H1 (cell line): ENCODE results near the gene TWNK. TPM values are rescaled to one million over a fixed set of nuclear protein-coding genes. Genes with fewer than 3 reads are reported as not detected.
A peak's percentile ranks its signal among the peaks of the same experiment; 100 is the strongest.

Source experiments
- CTCF ChIA-PET: fragments of 300-600 bp; sonication (Branson Sonifier 250); formaldehyde crosslinking; loops from one replicate; lab custom pipeline; 2021; ENCODE audit not compliant: partially characterized antibody; lab: Charles Lee
- POLR2A ChIA-PET: fragments of 300-600 bp; sonication (Branson Sonifier 250); formaldehyde crosslinking; loops from one replicate; lab custom pipeline; 2021; ENCODE audit warnings: inconsistent platforms; ENCODE audit not compliant: partially characterized antibody; lab: Charles Lee
- DNase-seq, 2 experiments: peaks; one replicate each; pipeline versions ENCODE4 v3.0.0 to v3.0.0-alpha.2; 2010 to 2022; ENCODE audit warnings: low spot score in 2 of 2, low read depth in 1 of 2, mixed read lengths in 1 of 2
- FAIRE-seq: peaks from 2 replicates; lab custom pipeline; 2011; peaks lifted over from hg19 to GRCh38; lab: Jason Lieb, UNC
- H2AFZ ChIP-seq: 2 replicates; pipeline ENCODE4 v1.8.1; 2012; ENCODE audit warnings: low read length, inconsistent platforms
- H2AK5ac ChIP-seq: 2 replicates; pipeline ENCODE4 v1.6.1; 2013; ENCODE audit warnings: low read depth, low read length
- H2BK120ac ChIP-seq: replicated peaks from 2 replicates; pipeline ENCODE3; 2013; ENCODE audit warnings: low read depth, low read length, inconsistent platforms
- H2BK12ac ChIP-seq: 2 replicates; pipeline ENCODE4 v1.6.1; 2013; ENCODE audit warnings: low read depth, low read length
- H2BK15ac ChIP-seq: 2 replicates; pipeline ENCODE4 v1.6.1; 2013; ENCODE audit warnings: low read length
- H2BK20ac ChIP-seq: 2 replicates; pipeline ENCODE4 v1.6.1; 2013; ENCODE audit warnings: low read length
- H2BK5ac ChIP-seq: 2 replicates; pipeline ENCODE4 v1.6.1; 2013; ENCODE audit warnings: low read depth, low read length
- H3K14ac ChIP-seq: 2 replicates; pipeline ENCODE4 v1.6.1; 2013; ENCODE audit warnings: inconsistent platforms; ENCODE audit not compliant: insufficient read length
- H3K18ac ChIP-seq: 2 replicates; pipeline ENCODE4 v1.6.1; 2013; ENCODE audit warnings: low read length; ENCODE audit errors: extremely low read depth
- H3K23ac ChIP-seq: 2 replicates; pipeline ENCODE4 v1.6.1; 2013; ENCODE audit warnings: inconsistent platforms; ENCODE audit not compliant: insufficient read length
- H3K23me2 ChIP-seq: 2 replicates; pipeline ENCODE4 v1.6.1; 2013; ENCODE audit warnings: low read depth, low read length
- H3K27ac ChIP-seq: 2 replicates; pipeline ENCODE4 v1.6.1; 2011; ENCODE audit warnings: low read depth, low read length, inconsistent platforms
- H3K27me3 ChIP-seq, 4 experiments: replicated peaks in 1 of 4; 1 replicate in 1 of 4; 2 replicates in 3 of 4; pipeline versions ENCODE4 v1.6.1 to v1.8.1; 2011 to 2013; ENCODE audit warnings: low read length in 3 of 4, mild to moderate bottlenecking in 3 of 4, inconsistent platforms in 2 of 4, mixed read lengths in 2 of 4, moderate library complexity in 1 of 4; ENCODE audit not compliant: control insufficient read depth in 3 of 4, insufficient read depth in 3 of 4; ENCODE audit errors: extremely low read depth in 1 of 4
- H3K36me3 ChIP-seq, 4 experiments: 2 replicates each; pipeline versions ENCODE4 v1.6.1 to v1.8.1; 2011 to 2013; ENCODE audit warnings: mild to moderate bottlenecking in 4 of 4, low read length in 3 of 4, moderate library complexity in 2 of 4, control low read depth in 1 of 4, inconsistent platforms in 1 of 4; ENCODE audit not compliant: insufficient read depth in 4 of 4, control insufficient read depth in 2 of 4
- H3K4ac ChIP-seq: replicated peaks from 2 replicates; pipeline ENCODE3; 2013; ENCODE audit warnings: low read length, low read depth, mixed read lengths, inconsistent platforms; ENCODE audit not compliant: insufficient read length
- H3K4me1 ChIP-seq, 4 experiments: replicated peaks in 1 of 4; 1 replicate in 1 of 4; 2 replicates in 3 of 4; pipeline versions ENCODE4 v1.6.1 to v1.8.1; 2011 to 2013; ENCODE audit warnings: low read length in 3 of 4, inconsistent platforms in 2 of 4, mixed read lengths in 1 of 4; ENCODE audit not compliant: insufficient read depth in 4 of 4, control insufficient read depth in 3 of 4
- H3K4me2 ChIP-seq, 2 experiments: 2 replicates each; pipeline versions ENCODE4 v1.6.1 to v1.8.1; 2011 to 2013; ENCODE audit warnings: low read depth in 2 of 2, low read length in 2 of 2, control low read depth in 1 of 2, inconsistent platforms in 1 of 2, mild to moderate bottlenecking in 1 of 2; ENCODE audit not compliant: insufficient read depth in 1 of 2
- H3K4me3 ChIP-seq, 4 experiments: fragments of 200-600, 300-600 bp in 1 of 4; sonication (generic), shearing (Covaris generic), sonication (Bioruptor Twin) in 1 of 4; 2 replicates each; pipeline versions ENCODE4 v1.5.1 to v1.8.1; 2011 to 2016; ENCODE audit warnings: low read length in 4 of 4, low read depth in 3 of 4, control low read depth in 2 of 4, inconsistent platforms in 2 of 4, mild to moderate bottlenecking in 2 of 4, mixed read lengths in 1 of 4, moderate library complexity in 1 of 4; ENCODE audit not compliant: insufficient read depth in 2 of 4; ENCODE audit errors: extremely low read depth in 1 of 4
- H3K56ac ChIP-seq: replicated peaks from 2 replicates; pipeline ENCODE3; 2013; ENCODE audit warnings: low read depth, mild to moderate bottlenecking, mixed read lengths, low read length, inconsistent platforms; ENCODE audit not compliant: insufficient read length
- H3K79me1 ChIP-seq: 2 replicates; pipeline ENCODE4 v1.6.1; 2013; ENCODE audit warnings: low read depth, low read length, control low read depth
- H3K79me2 ChIP-seq, 2 experiments: 2 replicates each; pipeline versions ENCODE4 v1.6.1 to v1.8.1; 2012 to 2013; ENCODE audit warnings: low read length in 2 of 2, mild to moderate bottlenecking in 2 of 2, inconsistent platforms in 1 of 2; ENCODE audit not compliant: insufficient read depth in 2 of 2, control insufficient read depth in 1 of 2
- H3K9ac ChIP-seq, 4 experiments: replicated peaks in 1 of 4; 1 replicate in 1 of 4; 2 replicates in 3 of 4; pipeline versions ENCODE4 v1.6.1 to v1.8.1; 2011 to 2013; ENCODE audit warnings: low read depth in 3 of 4, low read length in 3 of 4, control low read depth in 2 of 4, mild to moderate bottlenecking in 2 of 4, moderate library complexity in 2 of 4, inconsistent platforms in 1 of 4; ENCODE audit errors: extremely low read depth in 1 of 4
- H3K9me3 ChIP-seq, 2 experiments: 2 replicates each; pipeline versions ENCODE4 v1.6.1 to v1.8.1; 2012 to 2013; ENCODE audit warnings: mild to moderate bottlenecking in 2 of 2, moderate library complexity in 2 of 2, control low read depth in 1 of 2, inconsistent platforms in 1 of 2, low read depth in 1 of 2, low read length in 1 of 2, mixed read lengths in 1 of 2; ENCODE audit not compliant: insufficient read depth in 2 of 2
- H4K20me1 ChIP-seq, 2 experiments: replicated peaks in 1 of 2; 2 replicates each; pipeline versions ENCODE3 to v1.8.1; 2011 to 2013; ENCODE audit warnings: inconsistent platforms in 2 of 2, low read length in 2 of 2, mild to moderate bottlenecking in 1 of 2; ENCODE audit not compliant: insufficient read depth in 2 of 2, control insufficient read depth in 1 of 2
- H4K5ac ChIP-seq: 2 replicates; pipeline ENCODE4 v1.6.1; 2013; ENCODE audit warnings: low read length, low read depth, mixed read lengths, inconsistent platforms; ENCODE audit not compliant: insufficient read length
- H4K8ac ChIP-seq: 2 replicates; pipeline ENCODE4 v1.8.0; 2013; ENCODE audit warnings: mild to moderate bottlenecking, moderate library complexity, low read length, inconsistent platforms; ENCODE audit not compliant: insufficient read depth; ENCODE audit errors: extremely low read depth
- H4K91ac ChIP-seq: replicated peaks from 2 replicates; pipeline ENCODE3; 2013; ENCODE audit warnings: low read length, mixed read lengths, inconsistent platforms; ENCODE audit not compliant: insufficient read length
- CBX8 ChIP-seq: fragments of 300-800, 300-1000 bp; sonication (generic); IDR thresholded peaks from 2 replicates; pipeline ENCODE4 v1.7.1; 2016; ENCODE audit warnings: low read depth, low read length, borderline replicate concordance
- HDAC6 ChIP-seq: IDR thresholded peaks from one replicate; pipeline ENCODE4 v1.7.1; 2012; ENCODE audit warnings: low read depth, mild to moderate bottlenecking, inconsistent platforms, low read length, moderate library complexity
- JUN ChIP-seq: IDR thresholded peaks from 2 replicates; pipeline ENCODE4 v1.6.1; 2011; ENCODE audit warnings: low read depth, mild to moderate bottlenecking, improper control_type of control experiment, low read length
- JUND ChIP-seq: IDR thresholded peaks from 2 replicates; pipeline ENCODE4 v1.6.1; 2011; ENCODE audit warnings: mild to moderate bottlenecking, improper control_type of control experiment, low read length
- MAFK ChIP-seq: IDR thresholded peaks from 2 replicates; pipeline ENCODE4 v1.6.1; 2012; ENCODE audit warnings: low read depth, mild to moderate bottlenecking, improper control_type of control experiment, low read length
- NANOG ChIP-seq: IDR thresholded peaks from 2 replicates; pipeline ENCODE4 v1.6.1; 2011; ENCODE audit warnings: low read length, low read depth, mild to moderate bottlenecking, inconsistent platforms; ENCODE audit not compliant: insufficient read depth, poor library complexity, severe bottlenecking
- SIN3A ChIP-seq, 2 experiments: IDR thresholded peaks in 1 of 2; conservative IDR thresholded peaks in 1 of 2; 2 replicates each; pipeline ENCODE4 v1.6.1; 2011 to 2012; ENCODE audit warnings: low read length in 2 of 2, improper control_type of control experiment in 1 of 2, low read depth in 1 of 2, mild to moderate bottlenecking in 1 of 2
- SIX5 ChIP-seq: IDR thresholded peaks from 2 replicates; pipeline ENCODE4 v1.6.1; 2011; ENCODE audit warnings: mild to moderate bottlenecking, low read depth, low read length
- YY1 ChIP-seq: IDR thresholded peaks from 2 replicates; pipeline ENCODE4 v1.6.1; 2011; ENCODE audit warnings: low read depth, mild to moderate bottlenecking, low read length
- WGBS, 2 experiments: shearing (Covaris generic) in 1 of 2; methylation state at CpG; one replicate each; pipeline versions ENCODE4 v1.1.6 to v1.1.7; 2013 to 2015; ENCODE audit warnings: low lambda C conversion rate in 2 of 2, mixed read lengths in 2 of 2, inconsistent platforms in 1 of 2, low coverage in 1 of 2, missing lambda C conversion rate in 1 of 2; ENCODE audit not compliant: insufficient replicate concordance in 2 of 2, insufficient coverage in 1 of 2, insufficient read length in 1 of 2; ENCODE audit errors: extremely low coverage in 1 of 2, missing lambda C conversion rate in 1 of 2; 5-methylcytosine and 5-hydroxymethylcytosine counted together
- polyA plus RNA-seq, 7 experiments: library from polyadenylated mRNA; depleted of rRNA in 3 of 7; stranded (reverse) in 5 of 7; unstranded in 2 of 7; fragments of >200 nt in 5 of 7; fragments of 200-250 nt in 2 of 7; gene quantifications; 1 replicate in 5 of 7; 2 replicates in 1 of 7; 4 replicates in 1 of 7; pipeline versions ENCODE4 v1.2.1 to v1.2.3, GENCODE V29; 2011 to 2013; ENCODE audit warnings: missing spikeins in 2 of 7, mixed read lengths in 2 of 7
- total RNA-seq: library from RNA; stranded (reverse); fragmentation: NEBNext Ultra II Directional; extraction: Animal tissue kit (Norgen Biotek cat#: 25700); gene quantifications from 2 replicates; pipeline ENCODE4 v1.2.1, GENCODE V29; 2021
- TF ChIP-seq, protein P1 (sequence below), 3 experiments: IDR thresholded peaks; 1 replicate in 2 of 3; 2 replicates in 1 of 3; pipeline versions ENCODE4 v1.5.1 to v1.6.1; 2011; ENCODE audit warnings: low read length in 3 of 3, mild to moderate bottlenecking in 3 of 3, inconsistent platforms in 2 of 3, low read depth in 1 of 3, moderate library complexity in 1 of 3; ENCODE audit not compliant: insufficient read depth in 1 of 3; ENCODE audit errors: control extremely low read depth in 1 of 3

Gene TWNK
- total and polyA plus RNA-seq, 2 of the 8 experiments (the other 6 are each of a cell fraction or from before 2014, with no cell fraction given) = 15.4 to 32.5 TPM

DNA sequence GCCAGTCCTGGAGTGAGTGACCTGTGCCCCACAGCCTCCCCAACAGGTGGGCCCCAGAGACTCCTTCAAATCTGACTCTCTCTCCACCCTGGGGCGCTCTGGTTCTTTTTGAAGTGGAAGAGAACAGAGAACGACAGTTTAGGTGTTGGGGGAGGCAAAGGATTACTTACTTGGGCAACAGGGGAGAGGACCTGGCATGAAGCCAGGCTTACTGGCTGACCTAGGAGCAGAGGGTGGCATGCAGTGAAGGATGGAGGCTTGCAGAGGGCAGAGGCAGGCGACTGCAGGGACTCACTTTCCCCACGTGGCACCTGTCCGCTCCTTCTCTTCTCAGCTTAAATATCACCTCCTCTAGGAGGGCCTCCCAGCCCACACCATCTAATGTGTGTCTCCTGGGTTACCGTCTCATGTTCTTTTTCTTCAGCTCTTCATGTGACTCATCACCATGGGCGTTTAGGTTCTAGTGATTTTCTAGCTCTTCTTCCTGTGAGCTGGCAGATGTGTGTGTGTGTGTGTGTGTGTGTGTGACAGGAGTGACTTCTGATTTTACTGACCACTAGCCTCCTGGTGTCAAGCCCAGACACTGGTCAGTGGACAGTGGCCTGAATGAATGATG is 27.7 kb downstream of the TWNK start:
- no peak overlapping the region for H3K27ac ChIP-seq
- H3K14ac ChIP-seq = no peak overlapping the region
- POLR2A ChIA-PET = interaction anchor here (1.0 to 6.5 kb wide), 7 partner anchors 11 to 81 kb away, joined by 3 to 81 read pairs (median 7); partner anchors contain the start of genes LZTS2, MRPL43 and TWNK
- no peak overlapping the region for H2BK20ac ChIP-seq
- FAIRE-seq (no peak), DNase-seq (no peak)
- peak overlapping the region; percentile 75; the same call in 1 of the 2 replicates for H2BK12ac ChIP-seq
- H4K20me1 ChIP-seq = no peaks in the 10 kb centered on the region
- H3K18ac ChIP-seq = no peak overlapping the region
- CTCF ChIA-PET = interaction anchor here (0.5 to 7.2 kb wide), 59 partner anchors 12 to 1692 kb away, joined by 3 to 464 read pairs (median 5); partner anchors contain the start of genes KAZALD1, LZTS2, MRPL43 and PDZD7
- H3K23ac ChIP-seq = no peak overlapping the region
- H2AFZ ChIP-seq = no peak overlapping the region
- no peak overlapping the region for H3K56ac ChIP-seq
- no peaks in the 10 kb centered on the region for H3K9me3 ChIP-seq
- H4K5ac ChIP-seq = no peak overlapping the region
- no peaks in the 10 kb centered on the region for H3K79me2 ChIP-seq
- H3K9ac ChIP-seq = no peak overlapping the region
- no peak overlapping the region for H4K91ac ChIP-seq
- H2BK15ac ChIP-seq = no peak overlapping the region
- peaks cover 14 to 40% (median 31%) of the 10 kb centered on the region in 4 experiments for H3K27me3 ChIP-seq
- peaks cover 0 to 18% (median 11%) of the 10 kb centered on the region in 4 experiments; a peak in 5 of 7 replicates for H3K4me1 ChIP-seq
- no peak overlapping the region for H3K4me2 ChIP-seq
- H3K23me2 ChIP-seq = peaks cover 11% of the 10 kb centered on the region; the same call in 1 of the 2 replicates
- no peak overlapping the region; the same call in 1 of the 2 replicates for H4K8ac ChIP-seq
- no peak overlapping the region for H2BK5ac ChIP-seq
- H2AK5ac ChIP-seq = no peak overlapping the region
- 46% methylated on average over 7 of the region's 7 CpGs; no CpG with 5 or more reads in 1 of the 2 experiments for WGBS, 2 experiments
- no peaks in the 10 kb centered on the region for H3K36me3 ChIP-seq
- H3K79me1 ChIP-seq = no peaks in the 10 kb centered on the region
- H3K4ac ChIP-seq = no peak overlapping the region
- no peak overlapping the region for H3K4me3 ChIP-seq
- no peak overlapping the region for H2BK120ac ChIP-seq
- TF ChIP-seq HDAC6 = no peak
- no peak for TF ChIP-seq SIN3A (conservative IDR thresholded peaks at IDR 0.05 in 1 of 2, IDR thresholded peaks at IDR 0.05 in 1 of 2; ENCODE audit: low read depth in 1 of 2, low read length in 2 of 2)
- no peak for TF ChIP-seq NANOG
- no peak for TF ChIP-seq YY1
- TF ChIP-seq CBX8 = no peak
- no peak for TF ChIP-seq MAFK
- no peak for TF ChIP-seq JUND
- TF ChIP-seq, protein P1, sequence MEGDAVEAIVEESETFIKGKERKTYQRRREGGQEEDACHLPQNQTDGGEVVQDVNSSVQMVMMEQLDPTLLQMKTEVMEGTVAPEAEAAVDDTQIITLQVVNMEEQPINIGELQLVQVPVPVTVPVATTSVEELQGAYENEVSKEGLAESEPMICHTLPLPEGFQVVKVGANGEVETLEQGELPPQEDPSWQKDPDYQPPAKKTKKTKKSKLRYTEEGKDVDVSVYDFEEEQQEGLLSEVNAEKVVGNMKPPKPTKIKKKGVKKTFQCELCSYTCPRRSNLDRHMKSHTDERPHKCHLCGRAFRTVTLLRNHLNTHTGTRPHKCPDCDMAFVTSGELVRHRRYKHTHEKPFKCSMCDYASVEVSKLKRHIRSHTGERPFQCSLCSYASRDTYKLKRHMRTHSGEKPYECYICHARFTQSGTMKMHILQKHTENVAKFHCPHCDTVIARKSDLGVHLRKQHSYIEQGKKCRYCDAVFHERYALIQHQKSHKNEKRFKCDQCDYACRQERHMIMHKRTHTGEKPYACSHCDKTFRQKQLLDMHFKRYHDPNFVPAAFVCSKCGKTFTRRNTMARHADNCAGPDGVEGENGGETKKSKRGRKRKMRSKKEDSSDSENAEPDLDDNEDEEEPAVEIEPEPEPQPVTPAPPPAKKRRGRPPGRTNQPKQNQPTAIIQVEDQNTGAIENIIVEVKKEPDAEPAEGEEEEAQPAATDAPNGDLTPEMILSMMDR (IDR thresholded peaks at IDR 0.05; ENCODE audit: control extremely low read depth in 1 of 3, insufficient read depth in 1 of 3, low read depth in 1 of 3, low read length in 3 of 3) = no peak
- TF ChIP-seq JUN = no peak
- no peak for TF ChIP-seq SIX5
